ENCODE results near the gene SPEM3.
A peak's percentile ranks its signal among the peaks of the same experiment; 100 is the strongest.
"Not testable (repeated sequence)": the region's sequence is repeated elsewhere in the genome, so short reads cannot be mapped to it uniquely, and the experiment has no call there.

SPEM3 gene

GRCh38 chr17:7479213-7480088, 50.8 kb downstream of the SPEM3 start, which contains the start of gene ZBTB4:
TSS of gene ZBTB4 (minus strand) at chr17:7479631. CDS start at chr17:7466801, 12,830 bp downstream.
- Histone ChIP-seq H3K4me3 (peak within 1 kb of the TSS; percentile 95 to 100), H3K27me3 (no peaks in the 10 kb centered on the region), H3K9me3 (no peaks in the 10 kb centered on the region), H3K36me3 (no peaks in the 10 kb centered on the region), H3K27ac (peak within 1 kb of the TSS; percentile 100), H3K4me1 (peaks cover 0 to 62% (median 45%) of the 10 kb centered on the region in 4 donors)
- intact Hi-C loops (cut with DNase I; ENCODE audit: low total_unique reads) = loop anchor here (5.0 kb wide), 1 partner anchor 42 kb away; the partner anchor contains the start of genes FGF11 and TMEM102
- no peak for TF ChIP-seq CTCF (IDR thresholded peaks at IDR 0.05)
- peak; percentile 57 to 84 for DNase-seq

GRCh38 chr17:7480089-7480384, 51.4 kb downstream of the SPEM3 start:
- intact Hi-C loops (cut with DNase I; ENCODE audit: low total_unique reads) = no loop called here
- no peak for DNase-seq
- Histone ChIP-seq H3K27me3 (no peaks in the 10 kb centered on the region), H3K4me3 (peak overlapping the region; percentile 95 to 100), H3K36me3 (no peaks in the 10 kb centered on the region), H3K4me1 (peaks cover 0 to 57% (median 42%) of the 10 kb centered on the region in 4 donors), H3K27ac (peak overlapping the region; percentile 100), H3K9me3 (no peaks in the 10 kb centered on the region)
- no peak for TF ChIP-seq CTCF (IDR thresholded peaks at IDR 0.05)

- DNase-seq; H3K36me3 ChIP-seq; H3K9me3 ChIP-seq; intact Hi-C loops (cut with DNase I; ENCODE audit: low total_unique reads); H3K27me3 ChIP-seq: not testable (repeated sequence)
- peaks cover 0 to 57% (median 45%) of the 10 kb centered on the region in 4 donors for H3K4me1 ChIP-seq
- H3K27ac ChIP-seq = peak within 1 kb of the TSS; percentile 100
- H3K4me3 ChIP-seq = peak within 1 kb of the TSS in 1 of 2 donors; percentile 95
Measured at GRCh38 chr17:7481275-7481674, 52.6 kb downstream of the SPEM3 start, which contains the start of gene SLC35G6. TSS of gene SLC35G6 (plus strand) at chr17:7481446. CDS start at chr17:7481517, 71 bp downstream.

GRCh38 chr17:7481842-7482741, 53.4 kb downstream of the SPEM3 start:
- H3K27me3 ChIP-seq; H3K4me3 ChIP-seq; H3K36me3 ChIP-seq; intact Hi-C loops (cut with DNase I; ENCODE audit: low total_unique reads); H3K9me3 ChIP-seq; DNase-seq: not testable (repeated sequence)
- peak overlapping the region; percentile 99 to 100 for H3K27ac ChIP-seq
- peaks cover 0 to 57% (median 43%) of the 10 kb centered on the region in 4 donors for H3K4me1 ChIP-seq
